ENCODE measurements around the gene KPTN.
A peak's percentile ranks its signal among the peaks of the same experiment; 100 is the strongest.

Gene KPTN

DNA sequence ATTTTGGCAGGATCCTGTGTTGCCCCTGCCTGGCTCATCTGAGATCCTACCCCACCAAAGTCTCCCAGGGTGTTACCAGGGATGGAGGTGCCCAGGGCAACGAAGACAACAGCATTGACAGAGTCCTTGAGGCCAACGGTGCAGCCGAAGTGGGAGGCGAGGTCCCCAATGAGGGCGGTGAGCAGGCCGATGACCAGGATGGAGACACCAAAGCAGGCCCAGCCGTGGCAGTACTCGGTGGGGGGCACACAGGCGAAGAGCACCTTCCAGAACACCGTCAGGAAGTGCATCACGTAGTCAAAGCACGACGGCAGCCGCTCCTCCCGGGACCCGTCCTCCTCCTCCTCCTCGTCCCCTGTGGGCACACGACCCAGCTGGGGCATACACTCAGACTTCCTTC, 51.9 kb downstream of the KPTN start:
- DNase-seq: no peak

DNA sequence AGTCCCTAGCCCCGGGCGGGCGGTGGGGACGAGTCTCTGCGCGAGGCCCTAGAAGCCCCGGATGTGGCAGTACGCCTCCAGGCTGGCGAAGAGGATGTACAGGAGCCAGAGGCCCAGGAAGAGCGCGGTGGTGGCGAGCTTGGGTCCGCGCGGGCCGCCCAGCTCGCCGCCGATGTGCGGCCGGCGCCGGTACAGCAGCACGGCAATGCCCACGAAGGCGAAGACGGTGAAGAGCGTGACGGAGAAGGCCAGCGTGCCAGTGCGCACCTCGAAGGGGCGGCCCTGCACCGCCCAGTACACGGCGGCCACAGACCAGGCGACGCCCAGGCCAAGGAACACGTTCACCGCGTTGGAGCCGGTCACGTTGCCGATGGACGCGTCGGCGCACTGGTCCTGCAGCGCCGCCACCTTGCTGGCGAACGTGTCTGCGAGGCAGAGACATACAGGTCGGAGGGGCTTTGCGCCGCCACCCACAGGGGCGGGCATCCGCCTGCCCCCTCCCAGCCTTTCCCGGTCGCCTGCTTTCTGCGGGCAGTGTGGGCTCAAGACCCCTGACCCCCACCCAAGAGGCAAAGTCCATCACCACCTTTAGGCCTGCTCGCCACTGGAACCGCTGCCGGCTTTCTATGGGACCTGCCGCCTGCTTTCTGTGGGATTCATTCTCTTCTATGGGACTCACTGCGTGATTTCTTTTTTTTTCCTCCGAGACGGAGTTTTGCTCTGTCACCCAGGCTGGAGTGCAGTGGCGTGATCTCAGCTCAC, 53.8 kb downstream of the KPTN start:
- peak; percentile 25 for DNase-seq

DNA sequence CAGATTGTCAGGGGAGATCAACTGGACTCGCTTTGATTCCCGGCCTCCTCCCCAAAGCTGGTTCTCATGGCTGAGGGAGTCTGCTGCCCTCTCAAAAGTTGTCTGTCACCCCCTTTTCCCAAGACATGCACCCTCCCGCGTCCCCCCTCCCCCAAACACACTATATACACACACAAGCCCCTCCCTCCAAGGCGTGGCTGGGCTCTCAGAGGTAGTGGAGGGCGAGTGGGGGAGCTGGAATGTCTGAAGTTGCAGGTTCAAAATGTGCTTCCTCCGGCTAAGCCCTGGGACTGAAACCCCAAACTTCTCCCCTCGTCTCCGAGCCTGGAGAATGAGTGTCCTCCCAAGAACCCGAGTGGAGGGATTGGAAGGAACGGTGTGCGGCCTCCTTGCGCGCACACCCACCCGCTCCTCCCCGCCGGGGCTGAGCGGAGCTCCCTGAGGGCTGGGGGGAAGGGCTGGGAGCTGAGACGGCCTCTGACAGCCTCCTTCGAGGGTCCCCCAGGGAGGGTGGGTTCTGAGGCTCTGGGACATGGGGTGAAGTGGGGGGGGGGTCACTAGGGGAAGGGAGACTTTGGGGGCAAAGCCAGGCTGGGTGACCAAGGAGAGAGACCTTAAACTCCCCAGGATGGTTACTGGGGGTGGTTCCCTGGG, 54.8 kb downstream of the KPTN start:
- DNase-seq: no peak

DNA sequence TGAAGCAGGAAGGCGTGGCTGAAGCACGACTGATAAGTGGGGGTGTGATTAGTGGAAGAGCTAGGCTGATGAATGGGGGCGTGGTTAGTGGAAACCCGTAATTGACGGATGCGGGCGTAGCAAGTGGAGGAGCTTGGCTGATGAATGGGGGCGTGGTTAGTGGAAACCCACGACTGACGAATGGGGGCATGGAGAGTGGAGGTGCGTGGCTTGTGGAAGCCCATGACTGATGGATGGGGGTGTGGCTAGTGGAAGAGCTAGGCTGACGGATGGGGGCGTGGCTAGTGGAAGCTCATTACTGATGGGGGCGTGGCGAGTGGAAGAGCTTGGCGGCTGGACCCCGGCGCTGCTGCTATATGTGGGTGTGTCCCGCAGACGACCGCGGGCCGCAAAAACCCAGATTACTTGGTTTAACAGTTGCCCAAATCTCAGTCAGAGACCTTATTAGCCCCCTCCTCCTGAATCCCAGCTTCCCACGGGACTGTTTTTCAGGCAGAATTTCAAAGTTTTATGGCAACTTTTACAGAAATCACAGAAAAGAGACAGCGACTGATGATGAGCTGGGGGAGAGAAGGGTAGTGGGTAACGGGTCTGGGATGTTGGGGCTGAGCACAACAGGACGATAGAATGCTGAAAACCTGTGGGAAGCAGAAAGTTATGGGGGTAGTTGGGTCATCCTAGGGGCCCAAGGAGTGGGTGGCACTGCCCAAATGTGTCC, 55.7 kb downstream of the KPTN start:
- peak; percentile 79 for DNase-seq

DNA sequence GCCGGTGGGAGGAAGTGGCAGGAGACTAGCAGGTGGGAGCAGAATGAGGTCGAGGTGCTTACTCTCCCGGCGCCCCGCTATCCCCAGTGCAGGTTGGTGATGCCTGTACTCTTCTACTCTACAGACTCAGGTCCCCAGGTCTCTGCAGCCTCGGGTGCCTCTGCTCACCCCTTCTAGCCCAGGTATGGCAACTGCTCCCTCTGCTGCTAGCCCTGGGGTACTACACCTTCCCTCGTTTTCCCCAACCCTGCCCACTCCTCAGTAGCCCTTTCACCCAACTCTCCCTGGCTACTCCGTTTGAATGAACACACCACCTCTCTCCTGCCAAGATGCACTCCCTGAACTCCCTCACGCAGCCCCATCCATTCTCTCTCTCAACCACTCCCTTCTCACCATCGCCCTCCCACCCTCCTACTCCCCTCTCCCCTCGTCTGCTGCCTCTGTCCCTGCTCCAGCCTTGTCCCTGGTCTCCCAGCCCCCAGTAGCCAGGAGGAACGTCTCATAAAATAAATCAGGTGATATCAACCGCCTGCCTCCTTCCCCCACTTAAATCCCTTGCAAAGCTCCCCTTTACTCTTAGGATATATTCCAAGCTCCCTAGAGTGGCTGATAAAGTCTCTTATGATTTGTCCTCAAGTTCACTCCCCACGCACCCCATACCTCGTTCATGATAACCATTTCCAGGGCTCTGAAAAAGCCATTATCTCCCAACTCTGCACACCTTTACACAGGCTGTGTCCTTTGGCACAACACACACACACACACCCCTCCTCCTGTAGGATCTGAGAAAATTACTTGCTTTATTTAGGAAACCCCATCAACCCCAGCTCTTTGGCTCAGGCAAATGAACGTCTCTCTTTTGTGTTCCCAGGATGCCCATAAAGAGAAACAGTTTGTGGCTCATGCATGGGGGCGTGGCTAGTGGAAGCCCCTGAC, 56.5 kb downstream of the KPTN start:
- DNase-seq: peak; percentile 75

Measured in activated naive CD4-positive, alpha-beta T cell treated with Interleukin-2 at 50 U/mL for 16 hours (primary cell).